Endothelial cell of umbilical vein (primary cell): ENCODE measurements around the gene PCDHGA8.

Experiments
- EZH2 ChIP-seq: IDR thresholded peaks from 2 replicates; pipeline ENCODE4 v1.6.1; 2012; ENCODE audit warnings: borderline replicate concordance, low read depth, mild to moderate bottlenecking, moderate library complexity, low read length, inconsistent platforms; ENCODE audit not compliant: severe bottlenecking
- JUN ChIP-seq: IDR thresholded peaks from 2 replicates; pipeline ENCODE4 v1.6.1; 2011; ENCODE audit warnings: borderline replicate concordance, low read depth; ENCODE audit not compliant: insufficient read length, insufficient read depth
- MYC ChIP-seq: IDR thresholded peaks from one replicate; pipeline ENCODE4 v1.6.1; 2011; ENCODE audit warnings: mild to moderate bottlenecking, low read depth, low read length
- POLR2AphosphoS5 ChIP-seq: IDR thresholded peaks from 2 replicates; pipeline ENCODE4 v1.6.1; 2012; ENCODE audit warnings: low read depth, mild to moderate bottlenecking, control low read depth, low read length, moderate library complexity; ENCODE audit not compliant: insufficient read depth
- TF ChIP-seq, protein P1 (sequence below), 2 donors: IDR thresholded peaks; 1 replicate in 1 of 2; 2 replicates in 1 of 2; pipeline ENCODE4 v1.5.1; 2011; ENCODE audit warnings: low read length in 2 of 2, mild to moderate bottlenecking in 2 of 2, moderate library complexity in 2 of 2, control low read depth in 1 of 2, inconsistent platforms in 1 of 2, low read depth in 1 of 2; ENCODE audit not compliant: insufficient read depth in 1 of 2; ENCODE audit errors: extremely low read depth in 1 of 2
- TF ChIP-seq, protein P2 (sequence below): IDR thresholded peaks from 2 replicates; pipeline ENCODE4 v1.6.1; 2011; ENCODE audit not compliant: insufficient read depth, insufficient read length

DNA sequence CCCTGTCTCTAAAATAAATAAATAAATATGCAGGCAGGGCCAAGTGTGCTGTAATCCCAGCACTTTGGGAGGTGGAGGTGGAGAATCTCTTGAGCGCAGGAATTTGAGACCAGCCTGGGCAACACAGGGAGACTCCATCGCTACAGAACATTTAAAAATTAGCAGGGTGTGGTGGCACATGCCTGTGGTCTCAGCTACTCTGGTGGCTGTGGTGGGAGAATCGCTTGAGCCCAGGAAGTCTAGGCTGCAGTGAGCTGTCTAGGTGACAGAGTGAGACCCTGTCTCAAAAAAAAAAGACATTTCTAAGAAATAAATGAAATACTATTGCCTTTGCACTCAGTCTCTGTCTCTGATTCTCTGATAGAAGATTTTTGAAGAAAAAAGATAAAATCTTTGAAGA is 19.1 kb downstream of the PCDHGA8 start:
- TF ChIP-seq, protein P1, sequence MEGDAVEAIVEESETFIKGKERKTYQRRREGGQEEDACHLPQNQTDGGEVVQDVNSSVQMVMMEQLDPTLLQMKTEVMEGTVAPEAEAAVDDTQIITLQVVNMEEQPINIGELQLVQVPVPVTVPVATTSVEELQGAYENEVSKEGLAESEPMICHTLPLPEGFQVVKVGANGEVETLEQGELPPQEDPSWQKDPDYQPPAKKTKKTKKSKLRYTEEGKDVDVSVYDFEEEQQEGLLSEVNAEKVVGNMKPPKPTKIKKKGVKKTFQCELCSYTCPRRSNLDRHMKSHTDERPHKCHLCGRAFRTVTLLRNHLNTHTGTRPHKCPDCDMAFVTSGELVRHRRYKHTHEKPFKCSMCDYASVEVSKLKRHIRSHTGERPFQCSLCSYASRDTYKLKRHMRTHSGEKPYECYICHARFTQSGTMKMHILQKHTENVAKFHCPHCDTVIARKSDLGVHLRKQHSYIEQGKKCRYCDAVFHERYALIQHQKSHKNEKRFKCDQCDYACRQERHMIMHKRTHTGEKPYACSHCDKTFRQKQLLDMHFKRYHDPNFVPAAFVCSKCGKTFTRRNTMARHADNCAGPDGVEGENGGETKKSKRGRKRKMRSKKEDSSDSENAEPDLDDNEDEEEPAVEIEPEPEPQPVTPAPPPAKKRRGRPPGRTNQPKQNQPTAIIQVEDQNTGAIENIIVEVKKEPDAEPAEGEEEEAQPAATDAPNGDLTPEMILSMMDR (IDR thresholded peaks at IDR 0.05; ENCODE audit: extremely low read depth in 1 of 2, insufficient read depth in 1 of 2, low read depth in 1 of 2, low read length in 2 of 2): no peak
- TF ChIP-seq, protein P2, sequence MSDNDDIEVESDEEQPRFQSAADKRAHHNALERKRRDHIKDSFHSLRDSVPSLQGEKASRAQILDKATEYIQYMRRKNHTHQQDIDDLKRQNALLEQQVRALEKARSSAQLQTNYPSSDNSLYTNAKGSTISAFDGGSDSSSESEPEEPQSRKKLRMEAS: no peak
- TF ChIP-seq POLR2AphosphoS5: no peak
- TF ChIP-seq EZH2: no peak
- no peak for TF ChIP-seq JUN
- no peak for TF ChIP-seq MYC
